GM12878 (cell line): ENCODE data around the gene NR2F2. TPM values are rescaled to one million over a fixed set of nuclear protein-coding genes. Genes with fewer than 3 reads are reported as not detected.

Experiments used
- ATAC-seq: fragments of 200-7000 bp; cut with Tn5 transposase; 3 replicates; pipeline ENCODE4 v1.9.1; 2020; ENCODE audit warnings: mild to moderate bottlenecking, moderate library complexity
- BruUV-seq: library from RNA; stranded (reverse); fragments of 400-500 nt; replicated peaks from 2 replicates; lab custom pipeline; 2021; lab: Mats Ljungman, UMichigan
- CTCF ChIA-PET: fragments of 300-600 bp; sonication (Branson Sonifier 250); formaldehyde crosslinking; extraction: SDS; loops from one replicate; lab custom pipeline; 2021; ENCODE audit warnings: inconsistent platforms; lab: Yijun Ruan, JAX
- POLR2A ChIA-PET: fragments of 350-600 bp; formaldehyde crosslinking; extraction: SDS; loops from one replicate; lab custom pipeline; 2021; ENCODE audit warnings: inconsistent platforms; lab: Charles Lee
- RAD21 ChIA-PET: fragments of 300-600 bp; sonication (Branson Sonifier 250); formaldehyde crosslinking; loops from one replicate; lab custom pipeline; 2023; ENCODE audit warnings: antibody characterized with exemption; ENCODE audit not compliant: unreplicated experiment; lab: Charles Lee
- SMC1A ChIA-PET: fragments of 300-600 bp; sonication (Branson Sonifier 250); formaldehyde crosslinking; loops from one replicate; lab custom pipeline; 2023; ENCODE audit not compliant: unreplicated experiment, uncharacterized antibody; lab: Charles Lee
- DNase-seq: peaks from one replicate; pipeline ENCODE4 v3.0.0-alpha.2; 2011; ENCODE audit warnings: low read depth, low spot score
- FAIRE-seq: peaks from 3 replicates; lab custom pipeline; 2011; peaks lifted over from hg19 to GRCh38; lab: Jason Lieb, UNC
- H2AFZ ChIP-seq: 2 replicates; pipeline ENCODE4 v1.6.0; 2011; ENCODE audit warnings: low read depth, low read length, control low read depth; ENCODE audit not compliant: control insufficient read depth
- H3K27ac ChIP-seq: 2 replicates; pipeline ENCODE4 v1.5.1; 2011; ENCODE audit warnings: control low read depth; ENCODE audit not compliant: control insufficient read depth, insufficient read depth
- H3K27me3 ChIP-seq, 2 experiments: replicated peaks in 1 of 2; 2 replicates each; pipeline versions ENCODE4 v1.6.0 to v1.6.1; 2011; ENCODE audit warnings: low read length in 1 of 2; ENCODE audit not compliant: control insufficient read depth in 2 of 2, insufficient read depth in 2 of 2
- H3K36me3 ChIP-seq, 2 experiments: 2 replicates each; pipeline ENCODE4 v1.5.1; 2011; ENCODE audit warnings: low read length in 1 of 2; ENCODE audit not compliant: control insufficient read depth in 2 of 2, insufficient read depth in 2 of 2
- H3K4me1 ChIP-seq: 2 replicates; pipeline ENCODE4 v1.6.1; 2011; ENCODE audit warnings: mild to moderate bottlenecking, low read length, moderate library complexity, mixed read lengths; ENCODE audit not compliant: control insufficient read depth, insufficient read depth
- H3K4me2 ChIP-seq: 2 replicates; pipeline ENCODE4 v1.6.0; 2011; ENCODE audit warnings: control low read depth; ENCODE audit not compliant: control insufficient read depth, insufficient read depth
- H3K4me3 ChIP-seq: fragments of 200-600 bp; sonication (generic); 2 replicates; pipeline ENCODE4 v1.5.1; 2016
- H3K79me2 ChIP-seq: 2 replicates; pipeline ENCODE4 v1.6.0; 2011; ENCODE audit warnings: low read length; ENCODE audit not compliant: control insufficient read depth, insufficient read depth
- H3K9ac ChIP-seq: 2 replicates; pipeline ENCODE4 v1.8.0; 2011; ENCODE audit warnings: low read length, control low read depth, mixed read lengths; ENCODE audit not compliant: control insufficient read depth, insufficient read depth
- H3K9me3 ChIP-seq: replicated peaks from 3 replicates; pipeline ENCODE4 v1.5.1; 2011; ENCODE audit warnings: mild to moderate bottlenecking, low read length; ENCODE audit not compliant: control insufficient read depth, insufficient read depth
- H4K20me1 ChIP-seq: 2 replicates; pipeline ENCODE4 v1.6.0; 2011; ENCODE audit not compliant: control insufficient read depth, insufficient read depth
- WGBS: methylation state at CpG from one replicate; pipeline ENCODE4 v1.1.6; 2016; ENCODE audit warnings: low lambda C conversion rate; ENCODE audit not compliant: insufficient replicate concordance, insufficient coverage; ENCODE audit errors: missing lambda C conversion rate; 5-methylcytosine and 5-hydroxymethylcytosine counted together
- in situ Hi-C: fragments of 300-500 bp; cut with MboI; formaldehyde crosslinking; loops from 9 replicates; pipeline ENCODE4 v1.14.3; 2018; ENCODE audit warnings: mixed read lengths
- intact Hi-C: fragments of 100-400 bp; cut with micrococcal nuclease; formaldehyde crosslinking; loops from one replicate; pipeline ENCODE4 v1.14.2; 2022; ENCODE audit not compliant: unreplicated experiment
- polyA plus RNA-seq, 11 experiments: library from polyadenylated mRNA; depleted of rRNA in 4 of 11; unstranded in 6 of 11; stranded (reverse) in 5 of 11; fragments of >200 nt; fragmentation: Nextera tagmentation in 4 of 11; fragmentation: Illumina TruSeq in 1 of 11; extraction: Ambion mirVana in 4 of 11; extraction: Trizol in 1 of 11; gene quantifications; 1 replicate in 1 of 11; 2 replicates in 10 of 11; pipeline versions ENCODE4 v1.2.1 to v1.2.3, GENCODE V29; 2011 to 2016; ENCODE audit warnings: inconsistent platforms in 2 of 11, missing spikeins in 2 of 11, low read depth in 1 of 11
- total RNA-seq, 4 experiments: library from RNA; depleted of rRNA in 3 of 4; stranded (reverse); fragments of >200 nt in 3 of 4; fragmentation: Illumina TruSeq in 1 of 4; extraction: Trizol in 1 of 4; gene quantifications; 2 replicates each; pipeline versions ENCODE4 v1.2.1 to v1.2.3, GENCODE V29; 2013 to 2021
- TF ChIP-seq, protein P1 (sequence below): fragments of 450-650 bp; IDR thresholded peaks from 2 replicates; pipeline ENCODE4 v1.6.1; 2016; ENCODE audit warnings: mild to moderate bottlenecking
- TF ChIP-seq, protein P2 (sequence below): fragments of 450-650 bp; IDR thresholded peaks from 2 replicates; pipeline ENCODE4 v1.6.1; 2016; ENCODE audit warnings: mild to moderate bottlenecking
- TF ChIP-seq, protein P3 (sequence below): IDR thresholded peaks from 2 replicates; pipeline ENCODE4 v1.6.1; 2012; ENCODE audit warnings: mild to moderate bottlenecking, low read depth, low read length

Gene NR2F2
- total and polyA plus RNA-seq, 10 of the 15 experiments (the other 5 are each of a cell fraction or from before 2014, with no cell fraction given), result 1.1 to 10.1 (median 3.2) TPM

DNA sequence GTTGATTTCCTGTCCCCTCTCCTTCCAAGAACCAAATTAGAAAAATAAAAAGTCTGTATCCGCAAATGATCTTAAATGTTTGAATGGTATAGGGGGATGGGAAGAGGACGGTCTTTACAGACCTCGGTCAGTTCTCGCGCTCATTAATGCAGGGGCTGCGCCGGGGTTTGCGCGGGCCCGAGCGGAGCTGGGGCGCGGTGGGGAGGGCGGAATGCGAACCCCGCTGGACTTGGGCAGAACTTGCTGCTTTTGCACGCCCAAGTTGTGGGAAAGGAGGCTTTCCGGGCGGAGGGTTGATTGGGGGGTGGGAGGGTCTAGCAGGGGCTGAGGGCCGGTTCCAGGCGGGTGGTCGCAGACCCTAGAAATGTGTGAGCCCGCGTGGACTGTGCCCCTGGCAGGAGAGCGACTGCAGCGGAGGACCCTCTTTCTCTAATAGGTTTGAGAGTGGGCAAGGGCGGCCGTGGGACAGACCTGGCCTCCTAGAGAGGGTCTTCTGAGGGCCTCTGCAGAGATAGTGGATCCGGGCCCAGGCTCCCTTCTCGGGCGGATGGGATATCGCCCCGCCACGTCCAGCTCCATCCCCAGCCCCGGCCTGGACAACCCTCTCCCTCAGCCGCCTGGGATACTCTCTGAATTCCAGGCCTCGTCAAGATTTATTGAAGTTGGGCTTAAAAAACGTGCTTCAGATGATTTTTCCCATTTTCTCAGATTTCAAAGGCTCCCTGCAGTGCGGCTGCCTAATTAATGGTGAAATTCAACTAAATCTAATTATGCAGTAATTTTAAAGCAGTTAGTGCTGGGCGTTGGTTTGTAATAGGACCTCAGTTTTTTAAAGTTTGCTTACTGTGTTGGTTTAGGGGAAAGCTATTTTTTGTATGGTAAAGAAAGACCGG is 11.3 kb downstream of the NR2F2 start:
- no peak for FAIRE-seq
- intact Hi-C loops (loop anchor here (5.0 to 10.0 kb wide), 2 partner anchors 494 to 837 kb away; no protein-coding TSS in a partner anchor), in situ Hi-C loops (loop anchor here (10.0 kb wide), 1 partner anchor 1077 kb away; no protein-coding TSS in a partner anchor)
- Histone ChIP-seq H3K4me1 (no peaks in the 10 kb centered on the region), H3K4me3 (no peak overlapping the region), H3K27ac (0 out of 2 replicates have a peak overlapping the region, but pooled peaks have one; percentile 19), H2AFZ (0 out of 2 replicates have a peak overlapping the region, but pooled peaks have one; percentile 21), H3K27me3 (no peaks in the 10 kb centered on the region), H4K20me1 (no peaks in the 10 kb centered on the region), H3K4me2 (peak overlapping the region; percentile 48; the same call in 1 of the 2 replicates), H3K9ac (peak overlapping the region; percentile 58), H3K79me2 (no peaks in the 10 kb centered on the region), H3K9me3 (no peaks in the 10 kb centered on the region; the same call in 2 of the 3 replicates), H3K36me3 (no peaks in the 10 kb centered on the region; a peak in 1 of 4 replicates)
- ATAC-seq, result peak; percentile 20; the same call in 2 of the 3 replicates
- DNase-seq, result no peak
- CTCF ChIA-PET, result interaction anchor here (0.5 to 13.0 kb wide), 4 partner anchors 13 to 904 kb away, joined by 3 to 212 read pairs (median 4); partner anchors contain the start of gene NR2F2
- SMC1A ChIA-PET, result interaction anchor here (1.0 to 6.1 kb wide), 7 partner anchors 7 to 904 kb away, joined by 3 to 103 read pairs (median 7); partner anchors contain the start of gene NR2F2
- TF ChIP-seq, protein P1, sequence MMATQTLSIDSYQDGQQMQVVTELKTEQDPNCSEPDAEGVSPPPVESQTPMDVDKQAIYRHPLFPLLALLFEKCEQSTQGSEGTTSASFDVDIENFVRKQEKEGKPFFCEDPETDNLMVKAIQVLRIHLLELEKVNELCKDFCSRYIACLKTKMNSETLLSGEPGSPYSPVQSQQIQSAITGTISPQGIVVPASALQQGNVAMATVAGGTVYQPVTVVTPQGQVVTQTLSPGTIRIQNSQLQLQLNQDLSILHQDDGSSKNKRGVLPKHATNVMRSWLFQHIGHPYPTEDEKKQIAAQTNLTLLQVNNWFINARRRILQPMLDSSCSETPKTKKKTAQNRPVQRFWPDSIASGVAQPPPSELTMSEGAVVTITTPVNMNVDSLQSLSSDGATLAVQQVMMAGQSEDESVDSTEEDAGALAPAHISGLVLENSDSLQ, result no peak
- TF ChIP-seq, protein P2, sequence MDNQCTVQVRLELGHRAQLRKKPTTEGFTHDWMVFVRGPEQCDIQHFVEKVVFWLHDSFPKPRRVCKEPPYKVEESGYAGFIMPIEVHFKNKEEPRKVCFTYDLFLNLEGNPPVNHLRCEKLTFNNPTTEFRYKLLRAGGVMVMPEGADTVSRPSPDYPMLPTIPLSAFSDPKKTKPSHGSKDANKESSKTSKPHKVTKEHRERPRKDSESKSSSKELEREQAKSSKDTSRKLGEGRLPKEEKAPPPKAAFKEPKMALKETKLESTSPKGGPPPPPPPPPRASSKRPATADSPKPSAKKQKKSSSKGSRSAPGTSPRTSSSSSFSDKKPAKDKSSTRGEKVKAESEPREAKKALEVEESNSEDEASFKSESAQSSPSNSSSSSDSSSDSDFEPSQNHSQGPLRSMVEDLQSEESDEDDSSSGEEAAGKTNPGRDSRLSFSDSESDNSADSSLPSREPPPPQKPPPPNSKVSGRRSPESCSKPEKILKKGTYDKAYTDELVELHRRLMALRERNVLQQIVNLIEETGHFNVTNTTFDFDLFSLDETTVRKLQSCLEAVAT, result 0 out of 2 replicates have a peak, but pooled peaks have one; percentile 46
- TF ChIP-seq, protein P3, sequence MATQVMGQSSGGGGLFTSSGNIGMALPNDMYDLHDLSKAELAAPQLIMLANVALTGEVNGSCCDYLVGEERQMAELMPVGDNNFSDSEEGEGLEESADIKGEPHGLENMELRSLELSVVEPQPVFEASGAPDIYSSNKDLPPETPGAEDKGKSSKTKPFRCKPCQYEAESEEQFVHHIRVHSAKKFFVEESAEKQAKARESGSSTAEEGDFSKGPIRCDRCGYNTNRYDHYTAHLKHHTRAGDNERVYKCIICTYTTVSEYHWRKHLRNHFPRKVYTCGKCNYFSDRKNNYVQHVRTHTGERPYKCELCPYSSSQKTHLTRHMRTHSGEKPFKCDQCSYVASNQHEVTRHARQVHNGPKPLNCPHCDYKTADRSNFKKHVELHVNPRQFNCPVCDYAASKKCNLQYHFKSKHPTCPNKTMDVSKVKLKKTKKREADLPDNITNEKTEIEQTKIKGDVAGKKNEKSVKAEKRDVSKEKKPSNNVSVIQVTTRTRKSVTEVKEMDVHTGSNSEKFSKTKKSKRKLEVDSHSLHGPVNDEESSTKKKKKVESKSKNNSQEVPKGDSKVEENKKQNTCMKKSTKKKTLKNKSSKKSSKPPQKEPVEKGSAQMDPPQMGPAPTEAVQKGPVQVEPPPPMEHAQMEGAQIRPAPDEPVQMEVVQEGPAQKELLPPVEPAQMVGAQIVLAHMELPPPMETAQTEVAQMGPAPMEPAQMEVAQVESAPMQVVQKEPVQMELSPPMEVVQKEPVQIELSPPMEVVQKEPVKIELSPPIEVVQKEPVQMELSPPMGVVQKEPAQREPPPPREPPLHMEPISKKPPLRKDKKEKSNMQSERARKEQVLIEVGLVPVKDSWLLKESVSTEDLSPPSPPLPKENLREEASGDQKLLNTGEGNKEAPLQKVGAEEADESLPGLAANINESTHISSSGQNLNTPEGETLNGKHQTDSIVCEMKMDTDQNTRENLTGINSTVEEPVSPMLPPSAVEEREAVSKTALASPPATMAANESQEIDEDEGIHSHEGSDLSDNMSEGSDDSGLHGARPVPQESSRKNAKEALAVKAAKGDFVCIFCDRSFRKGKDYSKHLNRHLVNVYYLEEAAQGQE, result no peak
- WGBS, result 34% methylated on average over 31 of the region's 41 CpGs
- POLR2A ChIA-PET, result interaction anchor here (1.1 to 11.7 kb wide), 6 partner anchors 8 to 283 kb away, joined by 3 to 163 read pairs (median 10); partner anchors contain the start of gene NR2F2
- RAD21 ChIA-PET, result interaction anchor here (0.6 to 10.3 kb wide), 8 partner anchors 13 to 904 kb away, joined by 3 to 252 read pairs (median 8); partner anchors contain the start of gene NR2F2
- no TSS peak for BruUV-seq
